Neutrophil (primary cell): ENCODE results near the gene ARID3B.

Experiments
- H3K27ac ChIP-seq: fragments of 200-600 bp; sonication (generic); 2 replicates; pipeline ENCODE4 v1.5.1; 2016; ENCODE audit warnings: mild to moderate bottlenecking, moderate library complexity
- H3K27me3 ChIP-seq: fragments of 200-600 bp; sonication (generic); 2 replicates; pipeline ENCODE4 v1.6.0; 2016; ENCODE audit warnings: mild to moderate bottlenecking
- H3K36me3 ChIP-seq: fragments of 200-600 bp; sonication (generic); 2 replicates; pipeline ENCODE4 v1.5.1; 2017
- H3K4me1 ChIP-seq, 2 experiments: fragments of 200-600 bp in 1 of 2; sonication (generic) in 1 of 2; 1 replicate in 1 of 2; 2 replicates in 1 of 2; pipeline versions ENCODE4 v1.5.1 to v1.6.1; 2013 to 2016; ENCODE audit warnings: low read depth in 1 of 2, low read length in 1 of 2, mild to moderate bottlenecking in 1 of 2, moderate library complexity in 1 of 2; ENCODE audit not compliant: control insufficient read depth in 1 of 2, insufficient read depth in 1 of 2
- H3K4me3 ChIP-seq, 2 experiments: fragments of 200-600 bp in 1 of 2; sonication (generic) in 1 of 2; 1 replicate in 1 of 2; 2 replicates in 1 of 2; pipeline ENCODE4 v1.5.1; 2013 to 2016; ENCODE audit warnings: low read depth in 1 of 2, low read length in 1 of 2, mild to moderate bottlenecking in 1 of 2, moderate library complexity in 1 of 2
- H3K9me3 ChIP-seq: fragments of 200-600 bp; sonication (generic); 2 replicates; pipeline ENCODE4 v1.5.1; 2016
- CTCF ChIP-seq: fragments of 200-600 bp; sonication (generic); IDR thresholded peaks from 2 replicates; pipeline ENCODE4 v1.5.1; 2016; ENCODE audit warnings: antibody characterized with exemption

Gene ARID3B

DNA sequence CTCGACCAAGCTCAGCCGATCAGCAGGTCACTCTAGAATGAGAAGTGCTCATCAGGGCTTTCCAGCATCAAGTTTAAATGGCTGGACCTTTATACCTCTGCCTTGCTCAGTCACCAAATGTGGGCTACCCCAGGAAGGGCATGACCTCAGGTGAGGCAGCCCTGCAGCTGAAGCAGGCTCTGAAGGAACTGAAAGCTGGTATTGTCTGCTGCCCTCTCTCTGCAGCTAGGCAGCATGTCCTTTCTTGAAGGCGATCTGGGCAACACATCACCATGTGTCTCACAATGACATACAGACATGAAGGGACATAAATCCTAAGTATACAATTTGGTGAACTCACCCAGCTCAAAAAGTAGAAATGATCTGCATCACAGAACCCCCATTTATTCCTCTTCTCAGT lies 38.7 kb upstream of the ARID3B start:
- no peaks in the 10 kb centered on the region for H3K4me1 ChIP-seq
- H3K27me3 ChIP-seq = no peaks in the 10 kb centered on the region
- H3K27ac ChIP-seq = no peak overlapping the region
- H3K4me3 ChIP-seq = no peak overlapping the region
- H3K36me3 ChIP-seq = no peaks in the 10 kb centered on the region
- no peak for TF ChIP-seq CTCF
- H3K9me3 ChIP-seq = no peaks in the 10 kb centered on the region

- no peaks in the 10 kb centered on the region for H3K36me3 ChIP-seq
- no peak overlapping the region for H3K27ac ChIP-seq
- no peak for TF ChIP-seq CTCF
- no peaks in the 10 kb centered on the region for H3K4me1 ChIP-seq
- no peaks in the 10 kb centered on the region for H3K9me3 ChIP-seq
- H3K27me3 ChIP-seq = no peaks in the 10 kb centered on the region
- H3K4me3 ChIP-seq = no peak overlapping the region
These were observed 36.6 kb upstream of the ARID3B start for GRCh38 chr15:74504418-74504817.

- no peaks in the 10 kb centered on the region for H3K9me3 ChIP-seq
- TF ChIP-seq CTCF = no peak
- H3K4me3 ChIP-seq = no peak overlapping the region
- H3K4me1 ChIP-seq = peaks cover 0 to 3% of the 10 kb centered on the region in 2 experiments
- H3K27me3 ChIP-seq = no peaks in the 10 kb centered on the region
- no peaks in the 10 kb centered on the region for H3K36me3 ChIP-seq
- H3K27ac ChIP-seq = no peak overlapping the region
These were observed 36.2 kb upstream of the ARID3B start for GRCh38 chr15:74504836-74505235.

- Histone ChIP-seq H3K27ac (no peak overlapping the region), H3K4me1 (peaks cover 3 to 7% of the 10 kb centered on the region in 2 experiments), H3K27me3 (no peaks in the 10 kb centered on the region), H3K4me3 (no peak overlapping the region), H3K9me3 (no peaks in the 10 kb centered on the region), H3K36me3 (no peaks in the 10 kb centered on the region)
- no peak for TF ChIP-seq CTCF
These were observed 35.0 kb upstream of the ARID3B start for GRCh38 chr15:74505837-74506514.

DNA sequence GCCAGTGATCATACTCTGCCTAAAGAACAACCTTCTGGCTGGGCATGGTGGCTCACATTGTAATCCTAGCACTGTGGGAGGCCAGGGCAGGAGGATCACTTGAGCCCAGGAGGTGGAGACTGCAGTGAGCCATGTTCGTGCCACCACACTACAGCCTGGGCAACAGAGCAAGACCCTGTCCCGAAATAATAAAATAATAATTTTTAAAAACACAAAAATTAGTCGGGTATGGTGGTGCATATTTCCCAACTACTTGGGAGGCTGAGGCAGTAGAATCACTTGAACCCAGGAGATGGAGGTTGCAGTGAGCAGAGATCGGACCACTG lies 34.5 kb upstream of the ARID3B start:
- Histone ChIP-seq H3K4me1 (peaks cover 8 to 12% of the 10 kb centered on the region in 2 experiments), H3K27me3 (no peaks in the 10 kb centered on the region), H3K4me3 (no peak overlapping the region), H3K36me3 (no peaks in the 10 kb centered on the region), H3K9me3 (no peaks in the 10 kb centered on the region), H3K27ac (no peak overlapping the region)
- no peak for TF ChIP-seq CTCF
